ENCODE data around the gene STX12.

Gene STX12

GRCh38 chr1:27872059-27872801 lies 99.2 kb downstream of the STX12 start, which contains the start of gene THEMIS2:
Gene THEMIS2, plus strand, starts transcription at chr1:27872544. Its CDS starts 28 bp downstream, at chr1:27872572.
- peak; percentile 38 for DNase-seq

GRCh38 chr1:27872802-27873551 lies 100.0 kb downstream of the STX12 start:
- DNase-seq: no peak

DNA sequence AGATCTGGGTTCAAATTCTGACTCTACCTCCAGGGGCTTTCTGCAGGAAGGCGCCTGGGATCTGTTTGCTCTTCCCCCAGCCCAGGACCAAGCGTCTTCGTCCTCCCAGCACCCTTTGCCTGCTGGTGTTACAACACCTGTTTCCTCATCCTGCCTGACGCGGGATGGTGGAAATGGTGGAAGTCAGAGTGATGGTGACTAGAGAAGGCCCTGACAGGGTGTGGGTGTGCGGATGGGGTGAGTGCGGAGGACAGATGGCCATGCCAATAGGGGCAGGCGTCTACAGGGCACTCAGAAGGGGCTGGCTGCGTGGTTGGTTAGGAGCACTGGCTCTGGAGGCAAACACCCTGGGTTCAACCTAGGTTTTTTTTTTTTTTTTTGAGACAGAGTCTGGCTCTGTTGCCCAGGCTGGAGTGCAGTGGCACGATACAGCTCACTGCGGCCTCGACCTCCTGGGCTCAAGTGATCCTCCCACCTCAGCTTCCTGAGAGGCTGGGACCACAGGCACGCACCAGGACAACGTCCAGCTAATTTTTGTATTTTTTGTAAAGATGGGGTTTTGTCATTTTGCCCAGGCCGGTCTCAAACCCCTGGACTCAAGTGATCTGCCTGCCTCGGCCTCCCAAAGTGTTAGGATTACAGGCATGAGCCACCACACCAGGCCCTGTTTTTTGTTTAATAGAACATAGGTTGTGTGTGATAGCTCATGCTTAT lies 100.8 kb downstream of the STX12 start:
- DNase-seq: no peak
